Endothelial cell of umbilical vein (primary cell): ENCODE results near the gene DOCK4. TPM values are rescaled to one million over a fixed set of nuclear protein-coding genes. Genes with fewer than 3 reads are reported as not detected.

Experiments used
- BruUV-seq: library from RNA; stranded (reverse); fragments of 400-500 nt; replicated peaks from 2 replicates; lab custom pipeline; 2021; lab: Mats Ljungman, UMichigan
- CTCF ChIA-PET: fragments of 300-600, 350-600 bp; sonication (Branson Sonifier 250); formaldehyde crosslinking; loops from one replicate; lab custom pipeline; 2021; ENCODE audit warnings: antibody characterized with exemption, inconsistent platforms; lab: Charles Lee
- POLR2A ChIA-PET: fragments of 300-600, 350-600 bp; sonication (Branson Sonifier 250); formaldehyde crosslinking; loops from one replicate; lab custom pipeline; 2021; ENCODE audit warnings: antibody characterized with exemption, inconsistent platforms; lab: Charles Lee
- DNase-seq: peaks from one replicate; pipeline ENCODE4 v3.0.0-alpha.2; 2011; ENCODE audit warnings: low read depth, low spot score
- FAIRE-seq: peaks from 2 replicates; lab custom pipeline; 2011; peaks lifted over from hg19 to GRCh38; lab: Jason Lieb, UNC
- H2AFZ ChIP-seq: 2 replicates; pipeline ENCODE4 v1.6.0; 2012; ENCODE audit warnings: low read depth, low read length, control low read depth, inconsistent platforms
- H3K27ac ChIP-seq: 2 replicates; pipeline ENCODE4 v1.5.1; 2011; ENCODE audit warnings: low read depth, mild to moderate bottlenecking, control low read depth, low read length, moderate library complexity; ENCODE audit not compliant: insufficient read depth
- H3K27me3 ChIP-seq, 2 experiments: 2 replicates each; pipeline versions ENCODE4 v1.6.0 to v1.6.1; 2011; ENCODE audit warnings: low read length in 2 of 2, mixed read lengths in 1 of 2; ENCODE audit not compliant: control insufficient read depth in 2 of 2, insufficient read depth in 2 of 2
- H3K36me3 ChIP-seq, 2 experiments: 2 replicates in 1 of 2; 3 replicates in 1 of 2; pipeline ENCODE4 v1.5.1; 2011; ENCODE audit warnings: low read length in 2 of 2, mild to moderate bottlenecking in 1 of 2, moderate library complexity in 1 of 2; ENCODE audit not compliant: control insufficient read depth in 2 of 2, insufficient read depth in 2 of 2; ENCODE audit errors: extremely low read depth in 1 of 2
- H3K4me1 ChIP-seq: 3 replicates; pipeline ENCODE4 v1.5.1; 2011; ENCODE audit warnings: mild to moderate bottlenecking, low read length; ENCODE audit not compliant: control insufficient read depth, insufficient read depth; ENCODE audit errors: extremely low read depth
- H3K4me2 ChIP-seq: 2 replicates; pipeline ENCODE4 v1.6.1; 2011; ENCODE audit warnings: low read length, control low read depth, mixed read lengths; ENCODE audit not compliant: insufficient read depth
- H3K4me3 ChIP-seq, 3 experiments: fragments of 200-600 bp in 1 of 3; sonication (generic), shearing (Covaris generic) in 1 of 3; replicated peaks in 1 of 3; 2 replicates each; pipeline ENCODE4 v1.5.1; 2011 to 2016; ENCODE audit warnings: control low read depth in 3 of 3, low read length in 3 of 3, mild to moderate bottlenecking in 2 of 3, inconsistent platforms in 1 of 3, low read depth in 1 of 3, moderate library complexity in 1 of 3; ENCODE audit not compliant: insufficient read depth in 1 of 3
- H3K79me2 ChIP-seq: 2 replicates; pipeline ENCODE4 v1.6.0; 2012; ENCODE audit warnings: low read length, inconsistent platforms; ENCODE audit not compliant: control insufficient read depth, insufficient read depth
- H3K9ac ChIP-seq: replicated peaks from 2 replicates; pipeline ENCODE3; 2011; ENCODE audit warnings: low read length, control low read depth; ENCODE audit not compliant: insufficient read depth; ENCODE audit errors: extremely low read depth
- H3K9me1 ChIP-seq: replicated peaks from 3 replicates; pipeline ENCODE4 v1.6.0; 2011; ENCODE audit warnings: mild to moderate bottlenecking, low read length; ENCODE audit not compliant: control insufficient read depth, insufficient read depth; ENCODE audit errors: extremely low read depth
- H3K9me3 ChIP-seq: replicated peaks from 2 replicates; pipeline ENCODE4 v1.5.1; 2012; ENCODE audit warnings: low read length, inconsistent platforms; ENCODE audit not compliant: control insufficient read depth, insufficient read depth
- H4K20me1 ChIP-seq: replicated peaks from 2 replicates; pipeline ENCODE3; 2011; ENCODE audit warnings: mild to moderate bottlenecking, low read length; ENCODE audit not compliant: control insufficient read depth, insufficient read depth; ENCODE audit errors: extremely low read depth
- EZH2 ChIP-seq: IDR thresholded peaks from 2 replicates; pipeline ENCODE4 v1.6.1; 2012; ENCODE audit warnings: borderline replicate concordance, low read depth, mild to moderate bottlenecking, moderate library complexity, low read length, inconsistent platforms; ENCODE audit not compliant: severe bottlenecking
- FOS ChIP-seq: IDR thresholded peaks from 2 replicates; pipeline ENCODE4 v1.6.1; 2011; ENCODE audit warnings: mild to moderate bottlenecking, low read length, moderate library complexity, borderline replicate concordance; ENCODE audit not compliant: insufficient read depth
- GATA2 ChIP-seq: IDR thresholded peaks from 2 replicates; pipeline ENCODE4 v1.7.0; 2011; ENCODE audit warnings: low read depth, mild to moderate bottlenecking, moderate library complexity, mixed read lengths, low read length; ENCODE audit not compliant: insufficient read length, insufficient read depth
- JUN ChIP-seq: IDR thresholded peaks from 2 replicates; pipeline ENCODE4 v1.6.1; 2011; ENCODE audit warnings: borderline replicate concordance, low read depth; ENCODE audit not compliant: insufficient read length, insufficient read depth
- MAX ChIP-seq: IDR thresholded peaks from 2 replicates; pipeline ENCODE4 v1.6.1; 2011; ENCODE audit not compliant: insufficient read depth, insufficient read length
- MYC ChIP-seq: IDR thresholded peaks from one replicate; pipeline ENCODE4 v1.6.1; 2011; ENCODE audit warnings: mild to moderate bottlenecking, low read depth, low read length
- POLR2A ChIP-seq: IDR thresholded peaks from 2 replicates; pipeline ENCODE4 v1.6.1; 2012; ENCODE audit warnings: low read depth, mild to moderate bottlenecking, control low read depth, low read length
- POLR2AphosphoS5 ChIP-seq: IDR thresholded peaks from 2 replicates; pipeline ENCODE4 v1.6.1; 2012; ENCODE audit warnings: low read depth, mild to moderate bottlenecking, control low read depth, low read length, moderate library complexity; ENCODE audit not compliant: insufficient read depth
- dilution Hi-C: fragments of 300-500 bp; cut with MboI; formaldehyde crosslinking; loops from one replicate; pipeline ENCODE4 v1.15.0; 2019; ENCODE audit warnings: low sequenced_read_pairs; ENCODE audit not compliant: extremely low pct_ligation_motif_present
- intact Hi-C: fragments of 100-400 bp; cut with micrococcal nuclease; formaldehyde crosslinking; loops from one replicate; pipeline ENCODE4 v1.10.0; 2022
- polyA plus RNA-seq, 4 experiments: library from polyadenylated mRNA; depleted of rRNA in 3 of 4; stranded (reverse) in 3 of 4; unstranded in 1 of 4; fragments of >200 nt; gene quantifications; 2 replicates each; pipeline versions ENCODE4 v1.2.1 to v1.2.3, GENCODE V29; 2011 to 2012; ENCODE audit warnings: missing spikeins in 1 of 4
- total RNA-seq: library from RNA; stranded (reverse); gene quantifications from 2 replicates; pipeline ENCODE4 v1.2.3, GENCODE V29; 2021
- TF ChIP-seq, protein P1 (sequence below), 2 donors: IDR thresholded peaks; 1 replicate in 1 of 2; 2 replicates in 1 of 2; pipeline ENCODE4 v1.5.1; 2011; ENCODE audit warnings: low read length in 2 of 2, mild to moderate bottlenecking in 2 of 2, moderate library complexity in 2 of 2, control low read depth in 1 of 2, inconsistent platforms in 1 of 2, low read depth in 1 of 2; ENCODE audit not compliant: insufficient read depth in 1 of 2; ENCODE audit errors: extremely low read depth in 1 of 2

Gene DOCK4
- total and polyA plus RNA-seq, 2 donors (not counting 3 experiments of a cell fraction or from before 2014, with no cell fraction given): 47.4 to 164 TPM

- Histone ChIP-seq H3K27ac (no peak overlapping the region), H4K20me1 (no peaks in the 10 kb centered on the region), H3K27me3 (no peaks in the 10 kb centered on the region), H2AFZ (no peak overlapping the region), H3K79me2 (no peaks in the 10 kb centered on the region), H3K4me2 (no peak overlapping the region), H3K9me1 (no peaks in the 10 kb centered on the region), H3K9me3 (no peaks in the 10 kb centered on the region), H3K4me1 (no peaks in the 10 kb centered on the region), H3K4me3 (no peak overlapping the region), H3K36me3 (peaks cover 25 to 28% of the 10 kb centered on the region in 2 experiments), H3K9ac (no peak overlapping the region)
- TF ChIP-seq POLR2AphosphoS5 (no peak), GATA2 (no peak), POLR2A (no peak), JUN (no peak), MAX (no peak), FOS (no peak), MYC (no peak), EZH2 (no peak)
- TF ChIP-seq, protein P1, sequence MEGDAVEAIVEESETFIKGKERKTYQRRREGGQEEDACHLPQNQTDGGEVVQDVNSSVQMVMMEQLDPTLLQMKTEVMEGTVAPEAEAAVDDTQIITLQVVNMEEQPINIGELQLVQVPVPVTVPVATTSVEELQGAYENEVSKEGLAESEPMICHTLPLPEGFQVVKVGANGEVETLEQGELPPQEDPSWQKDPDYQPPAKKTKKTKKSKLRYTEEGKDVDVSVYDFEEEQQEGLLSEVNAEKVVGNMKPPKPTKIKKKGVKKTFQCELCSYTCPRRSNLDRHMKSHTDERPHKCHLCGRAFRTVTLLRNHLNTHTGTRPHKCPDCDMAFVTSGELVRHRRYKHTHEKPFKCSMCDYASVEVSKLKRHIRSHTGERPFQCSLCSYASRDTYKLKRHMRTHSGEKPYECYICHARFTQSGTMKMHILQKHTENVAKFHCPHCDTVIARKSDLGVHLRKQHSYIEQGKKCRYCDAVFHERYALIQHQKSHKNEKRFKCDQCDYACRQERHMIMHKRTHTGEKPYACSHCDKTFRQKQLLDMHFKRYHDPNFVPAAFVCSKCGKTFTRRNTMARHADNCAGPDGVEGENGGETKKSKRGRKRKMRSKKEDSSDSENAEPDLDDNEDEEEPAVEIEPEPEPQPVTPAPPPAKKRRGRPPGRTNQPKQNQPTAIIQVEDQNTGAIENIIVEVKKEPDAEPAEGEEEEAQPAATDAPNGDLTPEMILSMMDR (IDR thresholded peaks at IDR 0.05; ENCODE audit: extremely low read depth in 1 of 2, insufficient read depth in 1 of 2, low read depth in 1 of 2, low read length in 2 of 2): no peak
- intact Hi-C loops (no loop called here), dilution Hi-C loops (loop anchor here (25.0 kb wide), 1 partner anchor 642 kb away; no protein-coding TSS in a partner anchor)
- no peak for FAIRE-seq
- POLR2A ChIA-PET: no interaction called here
- BruUV-seq: no TSS peak
- no peak for DNase-seq
- CTCF ChIA-PET: interaction anchor here (1.1 kb wide), 1 partner anchor 640 kb away, joined by 3 read pairs; no protein-coding TSS in a partner anchor
Measured at GRCh38 chr7:111770116-111770515, 436.1 kb downstream of the DOCK4 start.
